Epithelial cell of esophagus (primary cell): ENCODE results near the gene ZER1.

Experiments used
- DNase-seq: peaks from one replicate; pipeline ENCODE4 v3.0.0; 2010; ENCODE audit warnings: low read depth
- H3K4me3 ChIP-seq: 2 replicates; pipeline ENCODE4 v1.5.1; 2011; ENCODE audit warnings: mild to moderate bottlenecking, low read length, control low read depth
- CTCF ChIP-seq: IDR thresholded peaks from 2 replicates; pipeline ENCODE4 v1.5.1; 2011; ENCODE audit warnings: low read depth, mild to moderate bottlenecking, low read length, control low read depth, inconsistent platforms; ENCODE audit not compliant: insufficient read depth; ENCODE audit errors: missing control alignments

Gene ZER1

DNA sequence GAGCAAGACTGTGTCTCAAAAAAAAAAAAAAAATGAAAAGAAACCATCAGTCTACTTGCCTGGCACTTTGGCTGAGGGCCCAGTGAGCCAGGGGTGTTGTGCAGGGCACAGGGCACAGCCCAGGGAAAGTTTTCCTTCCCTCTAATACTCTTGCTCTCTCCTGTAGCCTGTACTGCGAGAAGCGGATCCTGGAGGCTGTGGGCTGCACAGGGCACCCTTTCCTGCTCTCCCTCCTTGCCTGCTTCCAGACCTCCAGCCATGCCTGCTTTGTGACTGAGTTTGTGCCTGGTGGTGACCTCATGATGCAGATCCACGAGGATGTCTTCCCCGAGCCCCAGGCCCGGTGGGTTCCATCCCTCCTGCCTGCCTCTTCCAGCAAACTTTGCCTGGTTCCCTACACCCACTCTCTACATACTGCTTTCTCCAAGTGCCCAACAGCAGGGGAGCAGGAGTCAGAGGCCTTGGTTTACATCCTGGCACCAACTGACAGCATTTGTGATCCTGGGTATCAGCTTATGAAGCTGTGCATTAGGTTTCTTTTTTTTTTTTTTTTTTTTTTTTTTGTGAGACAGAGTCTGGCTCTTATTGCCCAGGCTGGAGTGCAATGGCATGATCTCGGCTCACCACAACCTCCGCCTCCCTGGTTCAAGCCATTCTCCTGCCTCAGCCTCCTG is 55.0 kb downstream of the ZER1 start:
- no peak overlapping the region for H3K4me3 ChIP-seq
- TF ChIP-seq CTCF = no peak

DNA sequence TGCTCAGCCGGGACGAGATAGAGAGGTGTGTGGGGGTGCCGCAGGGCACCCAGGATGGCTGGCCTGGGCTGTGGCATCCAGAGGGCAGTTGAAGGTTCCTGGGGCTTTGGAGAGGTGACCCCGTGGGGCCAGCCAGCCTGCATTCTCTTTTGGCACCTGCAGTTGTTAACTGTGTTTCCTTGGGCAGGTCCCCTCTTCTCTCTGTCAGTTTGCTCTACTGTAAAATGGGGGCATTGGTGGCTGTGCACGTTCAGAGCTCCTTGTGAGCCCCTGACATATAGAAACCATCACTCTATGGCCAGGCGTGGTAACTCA is 56.3 kb downstream of the ZER1 start:
- H3K4me3 ChIP-seq = no peak overlapping the region
- DNase-seq = no peak
- TF ChIP-seq CTCF = no peak

More for the DNA sequence above, 55.0 kb downstream of the ZER1 start:
- DNase-seq = no peak

DNA sequence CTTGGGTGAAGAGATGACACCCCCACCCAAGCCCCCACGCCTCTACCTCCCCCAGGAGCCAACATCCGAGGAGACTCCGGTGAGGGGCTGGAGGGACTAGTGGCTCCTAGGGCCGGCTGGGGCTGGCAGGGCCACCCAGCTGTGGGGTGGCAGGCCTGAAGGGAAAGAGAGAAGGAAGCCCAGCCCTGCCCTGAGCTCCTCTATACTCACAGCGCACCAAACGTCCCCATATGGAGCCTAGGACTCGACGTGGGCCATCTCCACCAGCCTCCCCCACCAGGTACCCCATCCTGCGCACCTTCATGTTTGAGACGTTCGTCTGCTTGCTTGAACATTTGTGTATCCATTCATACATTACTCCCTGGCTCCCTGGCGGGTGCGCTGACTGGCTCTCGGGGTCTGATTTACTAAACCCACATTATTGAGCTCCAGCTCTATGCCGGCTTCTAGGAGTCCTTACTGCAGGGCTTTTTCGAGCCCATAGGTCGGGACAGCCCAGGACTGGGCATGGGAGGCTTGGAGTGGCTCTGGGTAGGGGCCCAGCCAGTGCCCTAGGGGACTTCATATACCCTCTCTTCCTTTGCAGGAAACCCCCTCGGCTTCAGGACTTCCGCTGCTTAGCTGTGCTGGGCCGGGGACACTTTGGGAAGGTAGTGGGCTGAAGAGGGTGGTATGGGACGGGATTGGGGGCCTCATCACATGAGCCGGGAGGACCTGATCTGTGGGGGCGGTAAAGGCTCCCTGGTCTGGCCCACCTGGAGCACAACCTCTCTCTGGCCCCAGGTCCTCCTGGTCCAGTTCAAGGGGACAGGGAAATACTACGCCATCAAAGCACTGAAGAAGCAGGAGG is 56.9 kb downstream of the ZER1 start:
- H3K4me3 ChIP-seq = no peak overlapping the region
- DNase-seq = no peak
- TF ChIP-seq CTCF = no peak

DNA sequence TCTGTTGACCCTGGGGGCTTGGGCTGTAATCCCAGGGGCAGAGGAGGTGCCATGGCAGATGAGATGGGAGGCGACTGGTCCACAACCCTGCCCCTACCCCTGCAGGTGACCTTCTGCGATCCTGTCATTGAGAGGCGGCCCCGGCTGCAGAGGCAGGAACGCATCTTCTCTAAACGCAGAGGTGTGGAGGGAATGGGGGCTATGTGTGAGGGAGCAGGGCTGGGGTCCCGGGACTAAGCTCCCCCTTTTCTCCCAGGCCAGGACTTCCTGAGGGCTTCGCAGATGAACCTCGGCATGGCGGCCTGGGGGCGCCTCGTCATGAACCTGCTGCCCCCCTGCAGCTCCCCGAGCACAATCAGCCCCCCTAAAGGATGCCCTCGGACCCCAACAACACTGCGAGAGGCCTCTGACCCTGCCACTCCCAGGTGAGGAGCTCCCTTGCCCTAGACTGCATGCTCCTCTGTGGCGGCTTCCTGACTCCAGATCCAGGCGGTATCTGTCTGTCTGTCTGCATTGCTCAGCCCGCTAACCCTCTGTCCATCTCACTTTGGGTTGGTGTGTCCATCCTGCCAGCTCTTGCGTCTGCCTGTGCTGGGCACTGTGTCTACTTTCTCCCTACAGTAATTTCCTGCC is 57.7 kb downstream of the ZER1 start:
- TF ChIP-seq CTCF = no peak
- no peak overlapping the region for H3K4me3 ChIP-seq
- DNase-seq = no peak

DNA sequence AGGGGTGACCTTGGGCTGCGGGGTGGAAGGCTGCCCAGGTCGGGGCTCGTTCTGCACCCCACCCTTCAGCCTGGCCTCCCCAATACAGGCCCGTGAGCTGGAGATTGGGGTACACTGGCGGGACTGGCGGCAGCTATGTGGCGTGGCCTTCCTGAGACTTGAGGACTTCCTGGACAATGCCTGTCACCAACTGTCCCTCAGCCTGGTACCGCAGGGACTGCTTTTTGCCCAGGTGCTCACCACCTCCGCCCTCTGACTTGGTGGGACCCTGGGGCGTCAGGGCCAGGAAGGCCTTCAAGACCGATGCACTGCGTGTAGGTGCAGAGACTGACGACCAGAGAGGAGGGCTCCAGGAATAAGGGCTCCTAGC is 58.3 kb downstream of the ZER1 start:
- no peak overlapping the region for H3K4me3 ChIP-seq
- TF ChIP-seq CTCF = no peak
- DNase-seq = no peak

DNA sequence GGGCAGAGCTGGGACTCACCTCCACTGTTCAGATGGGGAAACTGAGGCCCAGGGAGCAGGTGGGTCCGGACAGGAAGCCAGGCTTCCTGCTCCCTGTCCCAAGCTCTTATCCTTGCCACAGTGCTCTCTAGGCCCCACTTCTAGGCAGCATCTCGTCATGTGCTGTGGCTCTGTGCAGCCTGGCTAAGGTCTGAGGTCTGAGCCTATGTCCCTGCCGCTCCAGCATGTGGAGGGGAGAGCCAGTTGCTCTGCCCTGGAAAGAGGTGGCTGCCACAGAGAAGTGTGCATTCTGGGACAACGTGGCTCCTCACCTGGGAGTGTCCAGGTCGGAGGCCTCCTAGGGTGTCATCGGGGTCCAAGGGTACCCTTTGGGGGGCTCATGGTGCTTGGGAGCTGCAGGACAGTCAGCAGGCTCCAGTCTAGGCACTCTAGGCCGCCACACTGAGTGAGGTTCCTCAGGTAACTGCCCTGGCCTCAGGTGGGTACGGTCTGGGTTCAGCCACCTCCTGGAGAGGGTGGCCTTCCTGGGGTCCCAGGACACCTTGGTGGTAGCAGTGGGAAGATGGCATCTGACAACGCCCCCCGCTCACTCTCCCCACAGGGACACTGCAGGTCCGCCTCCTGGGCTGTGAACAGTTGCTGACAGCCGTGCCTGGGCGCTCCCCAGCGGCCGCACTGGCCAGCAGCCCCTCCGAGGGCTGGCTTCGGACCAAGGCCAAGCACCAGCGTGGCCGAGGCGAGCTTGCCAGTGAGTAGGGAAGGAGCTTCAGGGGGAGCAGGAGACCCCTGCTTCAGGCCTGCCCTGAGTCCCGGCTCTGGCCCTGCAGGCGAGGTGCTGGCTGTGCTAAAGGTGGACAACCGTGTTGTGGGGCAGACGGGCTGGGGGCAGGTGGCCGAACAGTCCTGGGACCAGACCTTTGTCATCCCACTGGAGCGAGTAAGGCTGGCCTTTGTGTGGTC is 59.0 kb downstream of the ZER1 start:
- no peak overlapping the region for H3K4me3 ChIP-seq
- no peak for TF ChIP-seq CTCF
- no peak for DNase-seq
